ENCODE results near the gene PRICKLE2.

DNA sequence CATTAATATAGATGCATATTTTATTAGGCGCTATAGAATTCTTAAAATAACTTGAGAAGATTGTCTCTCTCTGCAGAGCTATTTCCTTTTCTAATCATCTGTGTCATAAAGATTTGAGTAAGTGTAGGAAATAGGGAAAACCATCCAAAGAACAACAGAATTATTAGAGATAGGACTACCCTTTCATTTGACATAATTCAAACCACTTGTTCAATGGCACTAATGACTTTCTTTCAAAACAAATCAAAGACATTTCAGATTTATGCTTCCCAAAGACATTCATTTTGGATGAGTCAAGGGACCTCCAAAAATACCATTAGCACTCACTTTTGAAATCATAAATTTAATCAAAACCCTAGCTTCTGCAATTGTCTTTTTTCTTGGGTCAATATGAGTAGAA, 29.5 kb downstream of the PRICKLE2 start:
- TF ChIP-seq POLR2A (IDR thresholded peaks at IDR 0.05): no peak
- TF ChIP-seq, protein P1, sequence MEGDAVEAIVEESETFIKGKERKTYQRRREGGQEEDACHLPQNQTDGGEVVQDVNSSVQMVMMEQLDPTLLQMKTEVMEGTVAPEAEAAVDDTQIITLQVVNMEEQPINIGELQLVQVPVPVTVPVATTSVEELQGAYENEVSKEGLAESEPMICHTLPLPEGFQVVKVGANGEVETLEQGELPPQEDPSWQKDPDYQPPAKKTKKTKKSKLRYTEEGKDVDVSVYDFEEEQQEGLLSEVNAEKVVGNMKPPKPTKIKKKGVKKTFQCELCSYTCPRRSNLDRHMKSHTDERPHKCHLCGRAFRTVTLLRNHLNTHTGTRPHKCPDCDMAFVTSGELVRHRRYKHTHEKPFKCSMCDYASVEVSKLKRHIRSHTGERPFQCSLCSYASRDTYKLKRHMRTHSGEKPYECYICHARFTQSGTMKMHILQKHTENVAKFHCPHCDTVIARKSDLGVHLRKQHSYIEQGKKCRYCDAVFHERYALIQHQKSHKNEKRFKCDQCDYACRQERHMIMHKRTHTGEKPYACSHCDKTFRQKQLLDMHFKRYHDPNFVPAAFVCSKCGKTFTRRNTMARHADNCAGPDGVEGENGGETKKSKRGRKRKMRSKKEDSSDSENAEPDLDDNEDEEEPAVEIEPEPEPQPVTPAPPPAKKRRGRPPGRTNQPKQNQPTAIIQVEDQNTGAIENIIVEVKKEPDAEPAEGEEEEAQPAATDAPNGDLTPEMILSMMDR (IDR thresholded peaks at IDR 0.05): no peak

All from testis (tissue), 2 donors.